Mesenchymal stem cell (in vitro differentiated cells and primary cell): Measurements from ENCODE around the gene ANXA8.
"Not testable (repeated sequence)": the region's sequence is repeated elsewhere in the genome, so short reads cannot be mapped to it uniquely, and the experiment has no call there.

Experiments used
- DNase-seq: peaks from one replicate; pipeline ENCODE4 v3.0.0-alpha.2; 2013
- H2AFZ ChIP-seq: one replicate; pipeline ENCODE4 v1.6.1; 2013; ENCODE audit warnings: low read depth, mild to moderate bottlenecking, control low read depth, inconsistent platforms, low read length, moderate library complexity
- H2AK5ac ChIP-seq: 2 replicates; pipeline ENCODE4 v1.6.1; 2013; ENCODE audit warnings: low read length, moderate library complexity, mild to moderate bottlenecking, inconsistent platforms; ENCODE audit not compliant: severe bottlenecking
- H2BK120ac ChIP-seq: one replicate; pipeline ENCODE4 v1.6.1; 2013; ENCODE audit warnings: low read depth, mild to moderate bottlenecking, inconsistent platforms, low read length, moderate library complexity
- H2BK12ac ChIP-seq, 2 experiments: one replicate each; pipeline ENCODE4 v1.6.1; 2013; ENCODE audit warnings: inconsistent platforms in 2 of 2, low read length in 2 of 2, mild to moderate bottlenecking in 2 of 2, moderate library complexity in 2 of 2, control low read depth in 1 of 2
- H2BK15ac ChIP-seq: one replicate; pipeline ENCODE4 v1.6.1; 2013; ENCODE audit warnings: mild to moderate bottlenecking, low read depth, inconsistent platforms; ENCODE audit not compliant: poor library complexity, severe bottlenecking
- H2BK5ac ChIP-seq: 2 replicates; pipeline ENCODE4 v1.6.1; 2013; ENCODE audit warnings: low read depth, mild to moderate bottlenecking, low read length, control low read depth, inconsistent platforms; ENCODE audit not compliant: poor library complexity, severe bottlenecking
- H3K14ac ChIP-seq, 2 experiments: one replicate each; pipeline ENCODE4 v1.6.1; 2013; ENCODE audit warnings: inconsistent platforms in 2 of 2, low read length in 2 of 2, control low read depth in 1 of 2, mild to moderate bottlenecking in 1 of 2, moderate library complexity in 1 of 2
- H3K18ac ChIP-seq, 2 experiments: one replicate each; pipeline ENCODE4 v1.6.1; 2013; ENCODE audit warnings: inconsistent platforms in 2 of 2, low read length in 2 of 2, control low read depth in 1 of 2, low read depth in 1 of 2, mild to moderate bottlenecking in 1 of 2
- H3K23ac ChIP-seq, 2 experiments: one replicate each; pipeline ENCODE4 v1.6.1; 2013; ENCODE audit warnings: inconsistent platforms in 2 of 2, low read length in 2 of 2, mild to moderate bottlenecking in 2 of 2, moderate library complexity in 2 of 2, control low read depth in 1 of 2
- H3K27ac ChIP-seq: 2 replicates; pipeline ENCODE4 v1.5.1; 2013; ENCODE audit warnings: mild to moderate bottlenecking, moderate library complexity, low read length, control low read depth, inconsistent platforms; ENCODE audit not compliant: poor library complexity, severe bottlenecking
- H3K27me3 ChIP-seq, 2 experiments: 2 replicates each; pipeline versions ENCODE4 v1.6.1 to v1.7.0; 2013; ENCODE audit warnings: low read length in 2 of 2, mild to moderate bottlenecking in 2 of 2, moderate library complexity in 2 of 2, control low read depth in 1 of 2, inconsistent platforms in 1 of 2; ENCODE audit not compliant: control insufficient read depth in 1 of 2, insufficient read depth in 1 of 2
- H3K36me3 ChIP-seq, 2 experiments: 2 replicates each; pipeline versions ENCODE4 v1.6.1 to v1.7.0; 2013; ENCODE audit warnings: low read length in 2 of 2, control low read depth in 1 of 2, inconsistent platforms in 1 of 2, low read depth in 1 of 2, mild to moderate bottlenecking in 1 of 2; ENCODE audit not compliant: insufficient read depth in 2 of 2, control insufficient read depth in 1 of 2
- H3K4ac ChIP-seq, 2 experiments: one replicate each; pipeline ENCODE4 v1.6.1; 2013; ENCODE audit warnings: inconsistent platforms in 2 of 2, low read length in 2 of 2, mild to moderate bottlenecking in 2 of 2, moderate library complexity in 2 of 2, control low read depth in 1 of 2, low read depth in 1 of 2
- H3K4me1 ChIP-seq: 2 replicates; pipeline ENCODE4 v1.6.1; 2013; ENCODE audit warnings: low read depth, low read length, control low read depth; ENCODE audit not compliant: control insufficient read depth, insufficient read depth
- H3K4me2 ChIP-seq: 2 replicates; pipeline ENCODE4 v1.6.1; 2013; ENCODE audit warnings: low read length, mild to moderate bottlenecking, inconsistent platforms; ENCODE audit not compliant: poor library complexity, severe bottlenecking
- H3K4me3 ChIP-seq, 2 experiments: 2 replicates each; pipeline versions ENCODE4 v1.5.1 to v1.7.0; 2013; ENCODE audit warnings: low read length in 2 of 2, mild to moderate bottlenecking in 2 of 2, control low read depth in 1 of 2, low read depth in 1 of 2; ENCODE audit not compliant: insufficient read depth in 1 of 2
- H3K79me1 ChIP-seq: replicated peaks from 2 replicates; pipeline ENCODE4 v1.6.1; 2013; ENCODE audit warnings: mild to moderate bottlenecking, control low read depth, low read length, inconsistent platforms; ENCODE audit not compliant: poor library complexity, severe bottlenecking
- H3K9ac ChIP-seq: 2 replicates; pipeline ENCODE4 v1.7.0; 2013; ENCODE audit warnings: mild to moderate bottlenecking, low read length, moderate library complexity
- H3K9me3 ChIP-seq: 2 replicates; pipeline ENCODE4 v1.7.0; 2013; ENCODE audit warnings: mild to moderate bottlenecking, low read length; ENCODE audit not compliant: control insufficient read depth
- H4K8ac ChIP-seq: one replicate; pipeline ENCODE4 v1.6.1; 2013; ENCODE audit warnings: inconsistent platforms, mild to moderate bottlenecking, low read length, moderate library complexity
- H4K91ac ChIP-seq: one replicate; pipeline ENCODE4 v1.6.1; 2013; ENCODE audit warnings: mild to moderate bottlenecking, low read length, inconsistent platforms
- WGBS: methylation state at CpG from one replicate; pipeline ENCODE4 v1.1.7; 2013; ENCODE audit warnings: mixed read lengths; 5-methylcytosine and 5-hydroxymethylcytosine counted together

ANXA8 gene

DNA sequence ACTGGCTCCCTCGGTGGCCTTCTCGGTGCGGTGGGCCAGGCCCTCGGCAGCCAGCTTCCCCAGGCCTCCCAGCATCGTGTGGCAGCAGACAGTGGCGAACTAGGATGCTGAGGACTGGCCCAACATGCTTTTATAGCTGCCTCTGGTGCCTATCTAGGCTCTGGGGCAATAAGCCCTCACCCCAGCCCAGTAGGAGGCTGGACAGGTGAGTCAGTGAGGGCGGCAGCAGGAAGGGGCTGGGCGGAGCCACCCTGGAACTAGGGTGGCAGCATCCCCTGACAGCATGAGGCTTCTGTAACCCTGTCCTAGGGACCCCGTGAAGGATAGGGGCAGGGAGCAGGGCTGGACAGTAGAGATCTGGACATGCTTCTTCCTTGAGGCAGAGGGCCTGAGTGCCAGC, 7.7 kb upstream of the ANXA8 start, which contains the start of gene FAM25G:
Gene FAM25G (minus strand): TSS at position 101 of the 400 bp plus-strand sequence. CDS start 26 bp downstream, at position 75.
- WGBS = no CpG with 5 or more reads among the region's 9 CpGs
- H2BK120ac ChIP-seq, H3K18ac ChIP-seq, H3K4me1 ChIP-seq, H3K4me3 ChIP-seq, DNase-seq, H4K91ac ChIP-seq, H3K36me3 ChIP-seq, H3K23ac ChIP-seq, H3K9me3 ChIP-seq, H2BK15ac ChIP-seq, H3K4ac ChIP-seq, H3K27me3 ChIP-seq, H3K9ac ChIP-seq, H3K4me2 ChIP-seq, H4K8ac ChIP-seq, H2AK5ac ChIP-seq, H3K14ac ChIP-seq, H2BK5ac ChIP-seq, H2AFZ ChIP-seq, H2BK12ac ChIP-seq, H3K79me1 ChIP-seq, H3K27ac ChIP-seq: not testable (repeated sequence)

DNA sequence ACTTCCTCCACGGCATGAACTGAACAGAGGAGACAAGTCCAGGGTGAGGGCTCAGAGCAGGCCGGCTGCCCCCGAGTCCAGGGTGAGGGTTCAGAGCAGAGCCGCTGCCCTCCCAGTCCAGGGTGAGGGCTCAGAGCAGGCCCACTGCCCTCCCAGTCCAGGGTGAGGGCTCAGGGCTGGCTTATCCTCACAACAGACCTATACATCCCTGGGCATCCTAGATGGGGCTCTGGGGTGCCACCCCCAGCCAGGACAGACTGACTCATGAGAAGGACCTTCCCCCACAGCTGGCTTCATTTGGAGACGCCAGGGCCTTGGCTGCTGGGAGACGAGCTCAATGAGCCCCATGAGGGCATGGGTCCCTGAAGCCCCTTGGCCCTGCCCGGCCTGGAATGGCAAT, 5.7 kb upstream of the ANXA8 start:
- WGBS = no CpG with 5 or more reads among the region's 7 CpGs
- H2AK5ac ChIP-seq, H3K23ac ChIP-seq, H2BK15ac ChIP-seq, H3K18ac ChIP-seq, H3K27me3 ChIP-seq, H2BK12ac ChIP-seq, H3K14ac ChIP-seq, H2AFZ ChIP-seq, H4K8ac ChIP-seq, H3K36me3 ChIP-seq, H3K4me2 ChIP-seq, H3K4me3 ChIP-seq, H3K4ac ChIP-seq, H3K27ac ChIP-seq, H3K9me3 ChIP-seq, H3K9ac ChIP-seq, DNase-seq, H4K91ac ChIP-seq, H3K4me1 ChIP-seq, H3K79me1 ChIP-seq, H2BK5ac ChIP-seq, H2BK120ac ChIP-seq: not testable (repeated sequence)

DNA sequence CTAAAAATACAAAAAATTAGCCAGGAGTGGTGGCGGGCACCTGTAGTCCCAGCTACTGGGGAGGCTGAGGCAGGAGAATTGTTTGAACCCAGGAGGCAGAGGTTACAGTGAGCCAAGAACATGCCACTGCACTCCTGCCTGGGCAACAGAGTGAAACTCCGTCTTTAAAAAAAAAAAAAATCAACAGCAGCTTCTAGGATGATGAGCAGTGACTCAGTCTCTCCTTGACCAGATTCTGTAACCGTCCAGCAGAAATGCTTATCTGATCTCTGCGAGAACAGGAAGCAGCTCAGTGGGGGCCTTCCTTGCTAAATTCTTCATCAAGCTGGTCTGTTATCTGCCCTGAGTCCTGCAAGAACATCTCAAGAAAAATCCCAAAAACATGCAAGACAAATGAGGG, 2.0 kb upstream of the ANXA8 start:
- H3K9ac ChIP-seq, H2BK5ac ChIP-seq, H2BK12ac ChIP-seq, H3K9me3 ChIP-seq, H3K36me3 ChIP-seq, H4K91ac ChIP-seq, H2AK5ac ChIP-seq, H3K4me3 ChIP-seq, H3K4ac ChIP-seq, H4K8ac ChIP-seq, H3K79me1 ChIP-seq, H2BK15ac ChIP-seq, H3K27ac ChIP-seq, H3K23ac ChIP-seq, H3K4me2 ChIP-seq, H3K4me1 ChIP-seq, H2BK120ac ChIP-seq, H3K14ac ChIP-seq, H3K27me3 ChIP-seq, H2AFZ ChIP-seq, H3K18ac ChIP-seq: not testable (repeated sequence)
- WGBS = no CpG with 5 or more reads among the region's 4 CpGs
- DNase-seq = peak; percentile 67

DNA sequence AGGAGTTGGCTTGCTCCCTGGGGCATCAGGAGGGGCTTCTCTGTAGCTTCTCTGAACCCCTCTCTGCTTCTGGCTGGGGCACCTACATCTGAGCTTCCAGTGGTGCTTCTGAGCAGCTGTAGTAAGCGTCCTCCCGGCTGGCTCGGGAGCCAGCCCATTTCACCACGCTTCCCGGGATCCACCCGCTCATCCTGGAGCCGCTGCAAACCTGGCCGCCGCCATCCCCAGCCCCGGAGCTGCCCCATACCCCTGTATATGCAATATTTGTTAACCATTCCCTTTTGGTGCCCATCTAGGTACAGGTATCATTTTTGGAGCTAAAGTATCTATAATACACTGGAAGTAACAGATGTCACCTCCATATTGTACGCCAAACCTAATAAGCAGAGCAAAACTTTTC, 871 bp upstream of the ANXA8 start:
- H4K91ac ChIP-seq, H2BK12ac ChIP-seq, H3K4me2 ChIP-seq, H2BK5ac ChIP-seq, H3K4me1 ChIP-seq, H3K27ac ChIP-seq, DNase-seq, H3K4me3 ChIP-seq, H4K8ac ChIP-seq, H3K79me1 ChIP-seq, H3K27me3 ChIP-seq, H3K4ac ChIP-seq, H3K36me3 ChIP-seq, H3K23ac ChIP-seq, H3K9ac ChIP-seq, H2BK120ac ChIP-seq, H2AFZ ChIP-seq, H3K14ac ChIP-seq, H2AK5ac ChIP-seq, H3K18ac ChIP-seq, H2BK15ac ChIP-seq, H3K9me3 ChIP-seq: not testable (repeated sequence)
- 100% methylated on average over 1 of the region's 11 CpGs for WGBS
